Myocyte (in vitro differentiated cells): ENCODE results near the gene PDZD8. TPM values are rescaled to one million over a fixed set of nuclear protein-coding genes. Genes with fewer than 3 reads are reported as not detected.
A peak's percentile ranks its signal among the peaks of the same experiment; 100 is the strongest.
"Not testable (repeated sequence)": the region's sequence is repeated elsewhere in the genome, so short reads cannot be mapped to it uniquely, and the experiment has no call there.

ENCODE experiments used
- DNase-seq: peaks from one replicate; pipeline ENCODE4 v3.0.0-alpha.2; 2012; ENCODE audit warnings: low read depth
- total RNA-seq: library from RNA; depleted of rRNA; stranded (reverse); fragments of >200 nt; gene quantifications from 2 replicates; pipeline ENCODE4 v1.2.3, GENCODE V29; 2014

The PDZD8 gene
- total RNA-seq, 1 donor from 2014 or later = 22.9 TPM

DNA sequence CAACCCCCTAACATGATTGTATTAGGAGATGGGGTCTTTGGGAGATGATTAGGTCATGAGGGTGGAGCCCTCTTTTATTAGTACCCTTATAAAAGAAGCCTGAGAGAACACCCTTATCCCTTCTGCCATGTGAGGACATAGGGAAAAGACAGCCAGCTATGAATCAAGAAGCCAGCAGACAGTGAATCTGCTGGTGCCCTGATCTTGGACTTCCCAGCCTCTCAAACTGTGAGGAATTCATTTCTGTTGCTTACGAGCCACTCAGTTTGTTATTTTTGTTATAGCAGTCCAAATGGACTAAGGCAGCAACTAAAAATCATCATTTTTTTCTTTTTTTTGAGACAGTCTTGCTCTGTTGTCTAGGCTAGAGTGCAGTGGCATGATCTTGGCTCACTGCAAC, 74.6 kb downstream of the PDZD8 start:
- DNase-seq = no peak

DNA sequence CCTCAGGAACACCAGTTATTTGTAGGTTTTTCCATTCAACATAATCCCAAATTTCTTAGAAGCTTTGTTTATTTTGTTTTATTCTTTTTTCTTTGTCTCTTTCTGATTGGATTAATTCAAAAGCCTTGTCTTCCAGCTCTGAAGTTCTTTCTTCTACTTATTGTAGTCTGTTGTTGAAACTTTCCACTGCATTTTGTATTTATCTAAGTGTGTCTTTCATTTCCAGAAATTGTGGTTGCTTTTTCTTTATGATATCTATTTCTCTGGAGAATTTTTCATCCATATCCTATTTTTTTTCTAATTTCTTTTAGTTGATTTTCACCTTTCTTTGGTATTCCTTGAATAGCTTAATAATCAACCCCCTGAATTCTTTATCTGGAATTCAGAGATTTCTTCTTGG, 75.8 kb downstream of the PDZD8 start:
- DNase-seq = no peak

DNA sequence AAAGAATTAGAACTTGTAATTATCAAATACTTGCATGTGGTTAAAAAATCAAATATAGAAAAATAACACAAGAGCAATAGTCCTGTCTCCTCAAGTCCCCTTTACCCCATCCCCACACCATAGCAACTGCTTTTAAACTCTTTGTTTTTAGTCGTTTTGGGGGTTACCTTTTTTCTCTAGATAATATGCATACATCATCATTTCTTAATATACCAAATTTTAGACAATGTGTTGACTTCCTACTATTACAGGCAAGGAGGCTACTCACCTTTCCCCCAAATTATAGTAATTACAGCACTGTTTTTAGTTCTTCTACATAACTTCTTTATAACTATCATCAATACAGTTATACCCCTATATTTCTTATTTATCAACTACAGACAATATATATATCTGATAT, 77.0 kb downstream of the PDZD8 start:
- DNase-seq = no peak

DNA sequence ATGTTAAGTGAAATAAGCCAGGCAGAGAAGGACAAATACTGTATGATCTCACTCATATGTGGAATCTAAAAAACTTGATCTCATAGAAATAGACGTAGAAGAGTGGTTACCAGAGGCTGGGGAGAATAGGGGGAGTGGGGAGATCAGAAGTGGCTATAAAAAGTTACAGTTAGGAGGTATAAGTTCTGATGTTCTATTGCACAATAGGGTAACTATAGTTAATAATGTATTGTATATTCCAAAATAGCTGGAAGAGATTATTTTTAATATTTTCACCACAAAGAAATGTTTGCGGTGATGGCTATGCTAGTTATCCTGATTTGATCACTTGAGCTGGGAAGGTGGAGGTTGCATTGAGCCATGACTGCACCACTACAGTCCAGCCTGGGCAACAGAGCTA, 80.5 kb downstream of the PDZD8 start:
- DNase-seq = no peak

DNA sequence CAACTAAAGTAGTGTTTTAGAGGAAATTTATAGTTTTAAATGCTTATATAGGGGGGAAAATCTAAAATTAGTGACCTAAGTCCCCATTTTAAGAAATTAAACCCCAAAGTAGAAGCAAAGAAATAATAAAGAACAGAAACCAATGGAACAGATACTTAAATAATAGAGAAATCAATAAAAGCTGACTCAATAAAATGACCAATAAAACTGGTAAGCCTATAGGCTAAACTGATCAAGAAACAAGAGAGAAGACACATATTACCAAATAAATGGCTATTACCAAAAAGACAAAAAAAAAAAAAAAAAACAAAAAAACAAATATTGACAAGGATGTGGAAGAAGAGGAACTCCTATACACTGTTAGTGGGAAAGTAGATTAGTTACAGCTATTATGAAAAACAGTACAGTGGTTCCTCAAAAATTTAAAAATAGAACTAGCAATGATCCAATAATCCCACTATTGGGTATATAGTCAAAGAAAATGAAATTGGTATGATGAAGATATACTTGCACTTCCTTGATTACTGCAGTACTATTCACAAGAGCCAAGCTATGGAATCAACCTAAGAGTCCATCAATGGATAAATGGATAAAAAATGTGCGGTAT, 81.1 kb downstream of the PDZD8 start:
- no peak for DNase-seq

DNA sequence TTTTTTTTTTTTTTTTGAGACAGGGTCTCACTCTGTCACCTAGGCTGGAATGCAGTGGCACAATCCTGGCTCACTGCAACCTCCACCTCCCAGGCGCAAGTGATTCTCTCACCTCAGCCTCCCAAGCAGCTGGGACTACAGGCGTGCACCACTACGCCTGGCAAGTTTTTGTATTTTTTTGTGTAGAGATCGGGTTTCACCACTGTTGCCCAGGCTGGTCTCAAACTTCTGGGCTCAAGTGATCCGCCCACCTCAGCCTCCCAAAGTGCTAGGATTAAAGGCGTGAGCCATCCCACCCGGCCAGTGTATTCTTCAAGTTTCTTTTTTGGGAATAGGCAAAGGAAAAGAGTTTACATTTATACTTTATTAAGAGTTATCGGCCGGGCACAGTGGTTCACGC, 84.4 kb downstream of the PDZD8 start:
- not testable (repeated sequence) for DNase-seq

DNA sequence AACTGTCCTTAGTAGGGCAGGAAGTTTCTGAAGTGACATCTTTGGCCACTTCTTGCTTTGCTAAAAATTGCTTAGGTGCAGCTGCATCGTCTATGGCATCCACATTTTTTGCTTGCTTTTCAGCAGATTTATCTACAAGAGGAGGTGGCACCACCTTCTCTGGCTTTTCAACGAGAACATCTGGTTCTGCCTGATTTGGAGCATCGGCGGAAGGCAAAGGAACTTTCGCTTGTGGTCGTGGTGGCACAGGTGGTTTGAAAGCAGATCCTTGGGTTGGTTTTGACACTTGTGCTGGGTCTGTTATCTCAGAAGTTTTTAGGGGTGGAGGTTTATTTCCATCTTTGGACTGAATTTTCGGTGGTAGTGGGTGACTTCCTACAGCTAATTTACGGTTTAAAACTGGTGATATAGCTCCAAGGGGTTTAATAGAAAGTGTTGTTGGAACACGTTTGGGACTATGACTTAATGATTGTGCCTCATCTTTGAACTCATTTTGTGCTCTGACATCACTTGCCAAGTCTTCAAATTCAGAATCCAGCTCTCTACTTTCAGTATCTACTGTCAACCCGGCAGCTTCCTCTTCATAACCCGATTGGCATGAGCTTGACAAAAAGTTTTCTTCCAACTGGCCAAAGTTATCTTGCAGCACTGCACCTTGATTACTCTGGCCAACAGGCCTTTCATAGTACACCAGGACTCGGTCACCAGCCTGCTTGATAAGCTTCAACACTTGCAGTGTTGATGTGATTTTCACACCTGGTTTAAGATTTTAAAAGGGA, 90.3 kb downstream of the PDZD8 start:
- peak; percentile 3 for DNase-seq

DNA sequence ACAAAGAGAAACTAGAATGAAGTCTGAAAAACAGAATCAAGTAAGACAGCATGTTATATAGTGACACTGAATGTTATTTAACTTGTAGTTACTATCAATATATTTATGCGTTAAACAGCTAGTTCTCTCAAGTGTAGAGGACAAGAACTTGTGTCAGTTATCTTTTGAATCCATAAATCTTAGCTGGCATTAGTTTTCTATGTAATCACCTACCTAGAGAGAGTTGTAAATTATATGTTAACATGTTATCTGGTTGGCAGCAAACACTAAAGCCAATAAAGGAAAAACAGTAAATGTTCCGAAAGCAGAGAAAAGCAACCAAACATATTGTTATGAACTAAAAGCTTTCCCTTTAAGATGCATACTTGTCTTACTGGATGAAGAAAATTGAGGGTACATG, 97.6 kb downstream of the PDZD8 start:
- DNase-seq = no peak

DNA sequence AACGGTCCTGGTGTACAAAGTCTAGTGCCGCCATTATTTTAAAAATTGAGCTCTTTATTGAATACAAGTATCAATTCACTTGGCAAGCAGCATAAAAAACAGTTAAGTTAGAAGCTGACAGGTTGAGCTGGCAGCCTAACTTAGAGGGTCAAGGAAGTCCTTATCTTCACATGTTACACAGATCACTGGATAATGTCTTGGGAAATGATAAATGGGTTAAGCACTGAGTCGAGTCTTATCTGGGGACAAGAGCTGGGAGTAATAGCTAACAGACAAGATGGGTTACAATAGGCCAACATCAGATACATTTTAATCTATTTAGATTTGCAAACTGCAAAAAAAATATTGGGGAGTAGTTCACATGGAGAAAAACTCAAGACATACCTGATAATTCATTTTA, 100.1 kb downstream of the PDZD8 start:
- DNase-seq = no peak

DNA sequence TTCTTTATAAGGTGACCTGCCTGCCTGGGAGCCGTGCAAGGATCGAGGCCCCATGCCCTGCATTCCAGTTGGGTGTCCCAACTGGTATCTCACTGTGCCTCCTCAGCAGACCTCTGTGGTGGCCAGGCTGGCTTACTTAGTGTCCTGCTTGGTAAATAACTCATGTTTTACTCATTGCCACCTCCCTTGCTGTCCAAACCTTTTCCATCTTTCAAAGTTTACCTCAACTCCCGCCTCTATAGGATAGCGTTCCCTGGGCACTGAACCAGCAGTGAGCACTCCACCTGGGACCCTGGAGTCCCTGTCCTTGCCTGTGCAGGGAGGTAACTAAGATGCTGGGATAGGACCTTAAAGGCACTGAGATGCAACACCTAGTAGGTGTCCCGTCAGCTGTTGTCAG, 100.7 kb downstream of the PDZD8 start:
- no peak for DNase-seq

DNA sequence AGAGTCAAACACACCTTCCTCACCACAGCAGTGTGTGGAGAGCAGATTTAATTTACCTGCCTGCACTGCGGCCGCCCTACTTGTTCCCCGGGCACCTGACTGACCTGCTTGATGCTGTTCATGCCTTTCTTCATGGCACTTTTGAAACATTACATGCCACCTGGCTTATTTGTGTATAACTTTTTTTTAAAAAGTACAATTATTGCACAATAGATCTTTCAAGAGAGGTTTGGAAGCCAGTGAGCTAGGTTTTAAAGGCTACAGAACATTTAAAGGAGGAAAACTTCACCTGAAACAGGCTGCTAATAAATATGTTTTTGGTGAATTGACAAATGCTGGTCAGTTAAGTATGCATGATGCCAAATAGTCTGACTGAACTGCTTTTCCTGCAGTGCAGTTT, 101.3 kb downstream of the PDZD8 start:
- no peak for DNase-seq

DNA sequence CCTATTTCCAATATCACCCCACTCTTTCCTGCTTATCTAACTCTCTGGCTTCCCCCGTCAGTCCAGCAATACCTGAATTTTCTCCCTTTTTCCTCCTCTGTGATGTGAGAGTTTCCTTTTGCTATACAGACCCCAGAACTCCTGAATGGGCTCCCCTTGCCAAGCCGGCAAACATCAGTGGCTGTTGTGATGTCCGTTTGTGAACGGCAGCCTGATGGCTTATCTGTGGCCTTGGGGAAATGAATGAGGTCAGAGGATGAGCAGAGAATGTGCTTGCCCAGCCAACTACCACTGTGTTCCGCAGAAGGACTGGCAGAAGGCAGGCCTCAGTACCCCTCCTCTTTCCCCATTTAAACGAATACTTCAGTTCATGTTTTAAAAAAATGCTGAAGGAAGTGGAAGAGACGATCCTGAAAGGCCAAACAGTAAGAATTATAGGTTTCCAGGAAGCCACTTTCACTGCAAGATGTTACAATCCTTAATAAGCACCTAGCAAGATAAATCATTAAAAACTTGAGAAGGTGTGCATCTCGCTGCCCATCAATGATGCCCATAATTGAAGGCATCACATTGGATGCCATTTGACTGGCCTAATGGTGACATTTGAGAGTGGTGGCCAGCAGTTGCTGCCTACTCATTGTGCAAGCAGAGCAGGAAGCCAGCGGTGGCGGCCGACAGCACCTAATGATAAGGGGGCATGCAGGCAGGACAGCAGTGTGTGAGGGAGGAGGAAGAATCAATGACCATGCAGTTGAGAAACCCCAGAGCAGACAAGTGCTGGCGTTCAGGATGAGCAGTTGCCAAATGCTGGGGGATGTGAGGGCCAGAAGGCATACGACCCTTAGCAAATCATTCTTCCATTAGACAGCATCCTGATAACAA, 102.8 kb downstream of the PDZD8 start:
- DNase-seq = no peak

DNA sequence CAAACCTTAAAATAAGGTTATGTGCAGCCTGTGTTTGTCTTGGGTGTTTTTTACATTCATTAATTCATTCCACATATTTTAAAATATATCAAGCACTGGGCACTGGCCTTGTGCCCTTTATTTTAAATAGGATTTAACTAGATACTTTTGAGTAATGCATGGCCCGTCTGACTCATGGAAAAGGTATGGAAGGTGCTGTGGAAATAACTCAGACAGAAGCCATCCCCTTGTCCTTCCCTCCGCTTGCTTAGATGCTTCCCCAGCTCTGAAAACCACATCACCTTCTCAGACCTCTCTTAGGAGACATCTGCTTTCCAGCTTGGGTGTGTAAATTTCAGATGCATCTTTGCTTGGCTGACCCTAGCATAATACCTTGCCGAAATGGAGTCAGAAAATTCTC, 103.8 kb downstream of the PDZD8 start:
- no peak for DNase-seq

DNA sequence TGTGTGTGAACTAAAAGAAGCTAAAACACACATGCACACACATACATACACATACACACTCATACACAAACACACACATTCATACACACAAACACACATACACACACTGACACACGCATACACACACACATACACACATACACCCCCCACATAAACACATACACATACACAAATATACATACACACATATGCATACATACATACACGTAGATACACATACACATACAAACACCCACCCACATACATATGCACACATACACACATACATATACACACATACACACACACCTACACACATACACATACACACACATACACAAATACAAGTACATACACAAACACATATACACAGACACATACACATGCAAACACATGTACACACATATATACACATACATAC, 106.3 kb downstream of the PDZD8 start:
- DNase-seq = no peak

DNA sequence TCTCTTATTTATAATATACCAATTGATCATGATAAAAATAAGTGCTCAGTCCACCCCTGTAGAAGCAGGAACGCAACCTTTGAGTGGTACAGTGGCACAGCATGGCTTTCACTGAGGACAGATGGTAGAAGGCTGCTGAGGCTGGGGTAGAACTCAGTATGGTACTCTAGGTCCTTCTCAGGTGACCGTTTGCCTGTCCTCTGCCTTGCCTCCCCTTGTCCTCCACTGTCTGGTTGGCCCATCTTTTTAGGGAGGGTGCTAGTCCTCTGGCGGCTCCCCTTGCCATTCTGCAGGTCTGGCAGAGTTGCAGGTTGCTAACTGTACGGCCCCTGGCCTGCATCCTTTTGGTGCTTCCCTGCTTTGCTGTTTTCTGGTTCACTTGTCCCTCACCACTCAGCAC, 107.0 kb downstream of the PDZD8 start:
- DNase-seq = no peak

DNA sequence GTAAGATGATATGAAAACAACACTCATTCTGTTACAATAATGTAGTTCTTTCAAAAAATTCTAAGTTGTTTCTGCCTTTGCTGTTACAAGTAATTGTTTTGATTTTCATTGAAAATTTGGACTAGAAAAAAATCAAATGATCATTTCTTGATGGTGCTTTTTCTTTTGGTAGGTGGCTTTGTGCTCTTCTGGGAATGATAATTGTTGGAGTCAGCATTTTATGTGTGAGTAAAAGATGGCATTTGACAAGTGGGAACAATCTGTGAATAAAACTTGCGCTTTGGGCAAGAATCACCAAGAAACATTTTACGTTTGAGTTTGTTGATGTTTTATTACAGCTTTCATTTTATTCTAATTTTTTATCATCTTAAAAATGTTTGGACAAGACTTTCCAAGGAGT, 108.4 kb downstream of the PDZD8 start:
- no peak for DNase-seq

DNA sequence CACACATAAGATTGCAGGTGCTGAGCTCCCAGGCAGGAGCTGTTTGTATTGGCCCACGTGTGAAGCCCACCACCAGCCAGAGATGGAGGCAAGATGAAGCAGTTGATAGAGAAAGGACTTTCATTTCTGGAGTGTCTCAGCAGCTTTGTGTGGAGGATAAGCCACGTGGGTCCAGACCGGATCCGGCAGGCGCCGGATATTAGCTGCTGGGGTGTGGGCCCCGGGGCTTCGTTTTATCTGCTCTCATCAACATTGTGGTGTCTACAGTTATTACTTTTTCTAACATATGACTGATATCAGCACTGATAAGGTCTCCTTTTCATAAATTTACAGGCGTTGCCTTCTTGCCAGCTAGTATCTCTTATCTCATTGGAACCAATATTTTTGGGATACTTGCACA, 108.8 kb downstream of the PDZD8 start:
- no peak for DNase-seq

DNA sequence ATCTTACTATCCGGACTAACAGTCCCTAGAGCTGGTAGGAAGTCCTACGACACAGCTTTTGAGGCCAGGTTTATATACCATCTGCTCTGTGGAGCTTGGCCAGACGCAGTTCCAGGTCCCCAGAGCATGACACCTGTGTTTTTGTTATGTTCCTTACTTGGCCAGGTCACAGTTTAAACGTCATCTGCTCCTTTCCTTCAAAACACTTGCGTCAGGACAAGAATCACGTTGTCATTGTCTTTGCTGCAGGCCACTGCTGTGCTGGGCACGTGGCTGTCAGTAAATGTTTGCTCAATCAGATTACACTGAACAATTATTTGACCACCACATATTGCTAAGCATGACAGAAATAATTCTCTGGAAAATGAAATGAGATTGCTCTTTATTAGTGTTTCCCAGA, 110.5 kb downstream of the PDZD8 start:
- DNase-seq = no peak

DNA sequence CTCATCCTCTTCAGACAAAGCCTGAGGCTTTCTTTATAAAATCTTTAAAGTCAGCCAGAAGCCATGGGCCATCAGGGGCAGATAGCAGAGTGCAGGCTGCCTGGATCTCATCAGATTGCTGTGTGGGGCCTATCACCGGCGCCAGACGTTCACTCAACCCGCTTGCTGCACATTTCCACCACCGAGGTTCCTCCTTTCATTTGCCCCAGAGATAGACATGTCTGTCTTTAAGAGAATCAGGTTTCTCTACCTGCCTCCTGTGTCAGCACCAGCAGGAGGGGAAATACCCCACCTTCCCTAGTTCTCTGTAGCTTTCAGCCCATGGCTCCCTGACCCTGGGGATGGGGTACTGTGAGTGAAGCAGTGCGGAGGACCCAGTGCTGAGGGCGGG, 112.3 kb downstream of the PDZD8 start:
- DNase-seq = no peak

DNA sequence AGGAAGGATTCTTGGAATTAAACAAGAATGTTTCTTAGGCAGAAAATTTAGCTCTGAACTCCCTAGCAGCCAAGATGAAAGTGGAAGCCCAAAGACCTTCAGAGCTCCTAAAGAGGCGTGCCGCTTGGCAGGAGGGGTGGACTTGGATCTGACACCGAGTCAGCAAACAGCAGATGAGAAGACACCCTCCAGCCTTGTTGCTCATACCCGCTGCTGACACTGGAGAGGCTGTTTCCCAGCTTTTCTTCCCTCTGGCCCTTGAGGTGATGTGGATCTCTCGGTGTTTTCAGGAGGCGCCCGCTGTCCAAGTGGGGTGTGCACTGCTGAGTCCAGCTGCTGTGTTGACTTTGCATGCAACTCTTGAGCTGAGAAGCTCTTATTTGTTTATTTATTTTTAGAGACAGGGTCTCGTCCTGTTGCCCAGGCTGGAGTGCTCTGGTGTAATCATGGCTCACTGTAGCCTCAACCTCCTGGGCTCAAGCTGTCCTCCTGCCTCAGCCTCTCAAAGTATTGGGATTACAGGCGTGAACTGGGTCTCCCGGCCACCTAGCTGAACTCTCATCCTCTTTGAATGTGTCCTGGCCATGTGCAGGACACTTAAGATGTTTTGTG, 112.8 kb downstream of the PDZD8 start:
- no peak for DNase-seq

DNA sequence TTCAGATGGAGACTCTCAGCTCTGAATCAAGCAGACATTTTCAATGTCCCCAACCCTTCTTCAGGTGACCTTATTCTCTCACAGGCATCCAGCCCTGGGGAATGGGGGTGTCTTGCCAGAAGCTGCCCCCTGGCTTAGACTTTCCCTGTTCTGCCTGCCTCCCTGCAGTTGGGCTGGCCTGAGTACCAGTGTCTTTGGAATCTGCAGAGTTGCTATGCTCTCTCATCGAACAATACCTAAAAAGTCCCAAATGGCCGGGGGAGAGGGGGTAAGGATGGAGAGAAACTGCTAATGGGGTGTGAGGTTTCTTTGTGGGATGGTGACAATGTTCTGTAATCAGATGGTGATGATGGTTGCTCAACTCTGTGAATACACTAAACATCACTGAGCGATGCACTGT, 113.7 kb downstream of the PDZD8 start:
- DNase-seq = no peak

DNA sequence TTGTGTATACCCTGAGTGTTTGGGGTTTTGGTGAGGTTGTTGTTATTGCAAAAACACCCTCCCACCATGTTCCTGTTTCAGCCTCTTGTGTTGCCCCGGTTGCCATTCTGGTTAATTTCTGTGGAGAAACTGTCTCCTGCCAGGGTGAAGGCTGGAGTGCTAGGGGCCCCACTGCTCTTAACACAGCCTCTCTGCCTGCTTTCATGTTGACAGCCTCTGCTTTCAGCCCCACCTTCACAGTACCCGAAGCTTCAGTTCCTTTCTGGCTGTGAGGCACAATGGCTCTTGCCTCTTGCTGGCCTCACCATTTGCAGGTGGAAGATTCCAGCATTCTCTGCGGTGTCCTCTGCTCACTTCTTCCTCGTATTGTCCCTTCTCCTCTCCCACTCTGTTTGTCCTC, 115.2 kb downstream of the PDZD8 start:
- no peak for DNase-seq
